ENCODE data around the gene NOXA1. TPM values are rescaled to one million over a fixed set of nuclear protein-coding genes. Genes with fewer than 3 reads are reported as not detected.

Gene NOXA1
- polyA plus RNA-seq, 1 donor from 2014 or later = 1.7 TPM

- no peaks in the 10 kb centered on the region for H3K9me2 ChIP-seq (ENCODE audit: insufficient read depth, low read length)
- no peaks in the 10 kb centered on the region for H3K36me3 ChIP-seq (ENCODE audit: insufficient read depth, low read length)
- no peaks in the 10 kb centered on the region for H3F3A ChIP-seq (ENCODE audit: insufficient read depth, low read length, poor library complexity, severe bottlenecking)
- TF ChIP-seq POLR2AphosphoS5 (IDR thresholded peaks at IDR 0.05) (no peak), EZH2 (IDR thresholded peaks at IDR 0.05; ENCODE audit: borderline replicate concordance, insufficient read depth, low read length, poor library complexity, severe bottlenecking) (no peak), SMC3 (conservative IDR thresholded peaks at IDR 0.05; ENCODE audit: poor library complexity) (no peak)
- no peaks in the 10 kb centered on the region for H3K27me3 ChIP-seq (ENCODE audit: insufficient read depth, low read depth, low read length)
- H3K4me2 ChIP-seq (ENCODE audit: low read length) = no peak overlapping the region
- no peak overlapping the region for H3K27ac ChIP-seq (ENCODE audit: low read length)
- H3K79me2 ChIP-seq (replicated peaks; ENCODE audit: insufficient read depth, low read length) = no peaks in the 10 kb centered on the region
- no peaks in the 10 kb centered on the region for H4K20me1 ChIP-seq (ENCODE audit: insufficient read depth)
- H3K9me3 ChIP-seq (ENCODE audit: low read length) = no peaks in the 10 kb centered on the region
- H3K4me3 ChIP-seq (ENCODE audit: low read length) = no peak overlapping the region
- no peak overlapping the region for H3K9ac ChIP-seq (ENCODE audit: low read length)
- H2AFZ ChIP-seq (ENCODE audit: low read depth, low read length) = no peak overlapping the region
Measured at GRCh38 chr9:137467161-137467581, 44.0 kb downstream of the NOXA1 start.

- Histone ChIP-seq H4K20me1 (ENCODE audit: insufficient read depth) (no peaks in the 10 kb centered on the region), H3K4me2 (ENCODE audit: low read length) (no peak overlapping the region), H3F3A (ENCODE audit: insufficient read depth, low read length, poor library complexity, severe bottlenecking) (no peaks in the 10 kb centered on the region), H3K27me3 (ENCODE audit: insufficient read depth, low read depth, low read length) (no peaks in the 10 kb centered on the region), H3K27ac (ENCODE audit: low read length) (no peak overlapping the region), H3K9ac (ENCODE audit: low read length) (no peak overlapping the region), H2AFZ (ENCODE audit: low read depth, low read length) (no peak overlapping the region), H3K4me3 (ENCODE audit: low read length) (no peak overlapping the region), H3K9me3 (ENCODE audit: low read length) (no peaks in the 10 kb centered on the region), H3K79me2 (replicated peaks; ENCODE audit: insufficient read depth, low read length) (no peaks in the 10 kb centered on the region), H3K36me3 (ENCODE audit: insufficient read depth, low read length) (no peaks in the 10 kb centered on the region), H3K9me2 (ENCODE audit: insufficient read depth, low read length) (no peaks in the 10 kb centered on the region)
- TF ChIP-seq MXI1 (conservative IDR thresholded peaks at IDR 0.05; ENCODE audit: poor library complexity, severe bottlenecking) (no peak), EP300 (conservative IDR thresholded peaks at IDR 0.05; ENCODE audit: poor library complexity, severe bottlenecking) (no peak), POLR2AphosphoS5 (IDR thresholded peaks at IDR 0.05) (no peak), TAF1 (IDR thresholded peaks at IDR 0.05; ENCODE audit: low read depth) (no peak), EZH2 (IDR thresholded peaks at IDR 0.05; ENCODE audit: borderline replicate concordance, insufficient read depth, low read length, poor library complexity, severe bottlenecking) (no peak), REST (IDR thresholded peaks at IDR 0.05; ENCODE audit: borderline replicate concordance) (no peak), SMC3 (conservative IDR thresholded peaks at IDR 0.05; ENCODE audit: poor library complexity) (no peak), RAD21 (conservative IDR thresholded peaks at IDR 0.05) (no peak), CTCF (IDR thresholded peaks at IDR 0.05; ENCODE audit: poor library complexity, severe bottlenecking) (no peak)
Measured at GRCh38 chr9:137467896-137468295, 44.7 kb downstream of the NOXA1 start.

GRCh38 chr9:137470785-137471184 is 47.6 kb downstream of the NOXA1 start:
- no peak for TF ChIP-seq EP300 (conservative IDR thresholded peaks at IDR 0.05; ENCODE audit: poor library complexity, severe bottlenecking)
- TF ChIP-seq SMC3 (conservative IDR thresholded peaks at IDR 0.05; ENCODE audit: poor library complexity) = no peak
- no peak for TF ChIP-seq MXI1 (conservative IDR thresholded peaks at IDR 0.05; ENCODE audit: poor library complexity, severe bottlenecking)
- no peak for TF ChIP-seq TAF1 (IDR thresholded peaks at IDR 0.05; ENCODE audit: low read depth)
- TF ChIP-seq EZH2 (IDR thresholded peaks at IDR 0.05; ENCODE audit: borderline replicate concordance, insufficient read depth, low read length, poor library complexity, severe bottlenecking) = no peak
- no peak for TF ChIP-seq POLR2AphosphoS5 (IDR thresholded peaks at IDR 0.05)
- no peak for TF ChIP-seq CTCF (IDR thresholded peaks at IDR 0.05; ENCODE audit: poor library complexity, severe bottlenecking)
- TF ChIP-seq REST (IDR thresholded peaks at IDR 0.05; ENCODE audit: borderline replicate concordance) = no peak
- TF ChIP-seq RAD21 (conservative IDR thresholded peaks at IDR 0.05) = no peak
- no peak overlapping the region for H3K27ac ChIP-seq (ENCODE audit: low read length)
- no peaks in the 10 kb centered on the region for H3K27me3 ChIP-seq (ENCODE audit: insufficient read depth, low read depth, low read length)
- H3K36me3 ChIP-seq (ENCODE audit: insufficient read depth, low read length) = no peaks in the 10 kb centered on the region
- H3K4me3 ChIP-seq (ENCODE audit: low read length) = no peak overlapping the region
- H3K9ac ChIP-seq (ENCODE audit: low read length) = no peak overlapping the region
- H3F3A ChIP-seq (ENCODE audit: insufficient read depth, low read length, poor library complexity, severe bottlenecking) = no peaks in the 10 kb centered on the region
- no peaks in the 10 kb centered on the region for H3K79me2 ChIP-seq (replicated peaks; ENCODE audit: insufficient read depth, low read length)
- H3K4me2 ChIP-seq (ENCODE audit: low read length) = no peak overlapping the region
- H3K9me3 ChIP-seq (ENCODE audit: low read length) = no peaks in the 10 kb centered on the region
- no peak overlapping the region for H2AFZ ChIP-seq (ENCODE audit: low read depth, low read length)
- H4K20me1 ChIP-seq (ENCODE audit: insufficient read depth) = no peaks in the 10 kb centered on the region
- no peaks in the 10 kb centered on the region for H3K9me2 ChIP-seq (ENCODE audit: insufficient read depth, low read length)

Measured in neural cell (in vitro differentiated cells).